NB4 (cell line): ENCODE measurements around the gene LY86.
A peak's percentile ranks its signal among the peaks of the same experiment; 100 is the strongest.

ENCODE experiments used
- DNase-seq: peaks from one replicate; pipeline ENCODE4 v3.0.0; 2010; ENCODE audit warnings: low read depth
- H3K4me3 ChIP-seq: one replicate; pipeline ENCODE4 v1.5.1; 2011; ENCODE audit warnings: mild to moderate bottlenecking, low read depth, low read length, moderate library complexity
- CTCF ChIP-seq: IDR thresholded peaks from one replicate; pipeline ENCODE4 v1.5.1; 2012; ENCODE audit warnings: low read depth, low read length
- MAX ChIP-seq: IDR thresholded peaks from 2 replicates; pipeline ENCODE4 v1.6.1; 2011; ENCODE audit warnings: low read depth, low read length
- MYC ChIP-seq: IDR thresholded peaks from 2 replicates; pipeline ENCODE4 v1.6.1; 2011; ENCODE audit warnings: low read depth, low read length
- POLR2A ChIP-seq: IDR thresholded peaks from 2 replicates; pipeline ENCODE4 v1.6.1; 2011; ENCODE audit warnings: mild to moderate bottlenecking; ENCODE audit not compliant: insufficient read length; ENCODE audit errors: extremely low read depth

LY86 gene

GRCh38 chr6:6588064-6588923 lies at the start of gene LY86:
LY86 (plus strand) TSS chr6:6588720; CDS start chr6:6588735, 15 bp downstream.
- DNase-seq: peak; percentile 89
- H3K4me3 ChIP-seq: peak within 1 kb of the TSS; percentile 68
- TF ChIP-seq CTCF: no peak
- no peak for TF ChIP-seq POLR2A
- TF ChIP-seq MAX: no peak

GRCh38 chr6:6539036-6539435 lies 49.5 kb upstream of the LY86 start:
- no peak for TF ChIP-seq CTCF
- no peak for TF ChIP-seq MAX
- no peak overlapping the region for H3K4me3 ChIP-seq
- DNase-seq: no peak

GRCh38 chr6:6542357-6542756 lies 46.2 kb upstream of the LY86 start:
- TF ChIP-seq MAX (no peak), MYC (no peak), POLR2A (no peak), CTCF (no peak)
- no peak overlapping the region for H3K4me3 ChIP-seq

GRCh38 chr6:6543181-6543879 lies 45.2 kb upstream of the LY86 start:
- DNase-seq: peak; percentile 29
- TF ChIP-seq CTCF: no peak
- no peak for TF ChIP-seq MAX
- no peak for TF ChIP-seq POLR2A
- no peak for TF ChIP-seq MYC
- H3K4me3 ChIP-seq: no peak overlapping the region

More at GRCh38 chr6:6542357-6542756, 46.2 kb upstream of the LY86 start:
- DNase-seq: no peak

- H3K4me3 ChIP-seq: peak overlapping the region; percentile 21
- DNase-seq: no peak
Observed at GRCh38 chr6:6545616-6546317, 42.8 kb upstream of the LY86 start.

More at GRCh38 chr6:6545616-6546317, 42.8 kb upstream of the LY86 start:
- TF ChIP-seq MYC (no peak), POLR2A (no peak), CTCF (no peak), MAX (no peak)
